Astrocyte of the spinal cord (primary cell): ENCODE results near the gene CCDC187.
A peak's percentile ranks its signal among the peaks of the same experiment; 100 is the strongest.

Experiments used
- DNase-seq: peaks from one replicate; pipeline ENCODE4 v3.0.0; 2011; ENCODE audit warnings: low read depth, low spot score
- H3K4me3 ChIP-seq: 2 replicates; pipeline ENCODE4 v1.5.1; 2011; ENCODE audit warnings: low read depth, mild to moderate bottlenecking, low read length, moderate library complexity
- in situ Hi-C: cut with HindIII; loops from 2 replicates; pipeline ENCODE4 v1.10.0; 2017; ENCODE audit warnings: low sequenced_read_pairs
- TF ChIP-seq, protein P1 (sequence below): IDR thresholded peaks from 2 replicates; pipeline ENCODE4 v1.5.1; 2012; ENCODE audit warnings: low read depth, mild to moderate bottlenecking, low read length, inconsistent platforms

CCDC187 gene

DNA sequence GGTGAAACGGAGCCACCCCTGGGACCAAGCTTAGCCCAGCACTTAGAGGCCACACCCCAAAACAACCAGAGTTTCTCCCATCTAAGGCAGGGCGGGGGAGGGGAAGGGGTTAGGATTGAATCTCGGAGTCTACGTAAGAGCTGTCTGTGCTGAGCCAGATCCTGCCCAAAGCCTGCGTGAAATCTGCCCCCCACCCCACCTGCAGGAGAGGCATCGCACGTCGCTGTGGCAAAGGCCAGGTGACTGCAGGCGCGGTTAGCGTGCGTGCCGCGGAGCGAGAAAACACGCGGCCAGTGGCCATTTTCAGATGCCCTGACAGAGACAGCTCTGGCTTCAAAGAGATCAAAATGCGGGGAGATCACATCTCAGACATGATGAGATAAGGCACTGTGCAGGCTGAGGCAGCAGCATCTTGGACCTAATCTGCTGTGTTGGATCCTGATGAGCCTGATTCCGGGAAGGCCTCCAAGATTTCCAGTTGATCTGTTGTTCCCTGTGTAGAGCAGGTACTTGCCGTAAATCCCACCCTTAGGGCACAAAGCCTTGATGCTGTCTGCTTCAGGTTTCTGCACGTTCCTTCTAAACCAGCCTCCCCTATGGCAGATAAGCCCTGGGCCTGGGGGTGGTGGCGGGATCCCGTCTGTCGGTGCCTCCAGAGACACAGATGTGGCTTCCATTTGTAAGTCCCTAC lies 55.8 kb downstream of the CCDC187 start:
- in situ Hi-C loops = no loop called here
- TF ChIP-seq, protein P1, sequence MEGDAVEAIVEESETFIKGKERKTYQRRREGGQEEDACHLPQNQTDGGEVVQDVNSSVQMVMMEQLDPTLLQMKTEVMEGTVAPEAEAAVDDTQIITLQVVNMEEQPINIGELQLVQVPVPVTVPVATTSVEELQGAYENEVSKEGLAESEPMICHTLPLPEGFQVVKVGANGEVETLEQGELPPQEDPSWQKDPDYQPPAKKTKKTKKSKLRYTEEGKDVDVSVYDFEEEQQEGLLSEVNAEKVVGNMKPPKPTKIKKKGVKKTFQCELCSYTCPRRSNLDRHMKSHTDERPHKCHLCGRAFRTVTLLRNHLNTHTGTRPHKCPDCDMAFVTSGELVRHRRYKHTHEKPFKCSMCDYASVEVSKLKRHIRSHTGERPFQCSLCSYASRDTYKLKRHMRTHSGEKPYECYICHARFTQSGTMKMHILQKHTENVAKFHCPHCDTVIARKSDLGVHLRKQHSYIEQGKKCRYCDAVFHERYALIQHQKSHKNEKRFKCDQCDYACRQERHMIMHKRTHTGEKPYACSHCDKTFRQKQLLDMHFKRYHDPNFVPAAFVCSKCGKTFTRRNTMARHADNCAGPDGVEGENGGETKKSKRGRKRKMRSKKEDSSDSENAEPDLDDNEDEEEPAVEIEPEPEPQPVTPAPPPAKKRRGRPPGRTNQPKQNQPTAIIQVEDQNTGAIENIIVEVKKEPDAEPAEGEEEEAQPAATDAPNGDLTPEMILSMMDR = no peak
- H3K4me3 ChIP-seq = no peak overlapping the region
- no peak for DNase-seq

- in situ Hi-C loops = no loop called here
- TF ChIP-seq, protein P1 = no peak
- no peak overlapping the region for H3K4me3 ChIP-seq
- no peak for DNase-seq
Observed at GRCh38 chr9:136247551-136247916, 56.4 kb downstream of the CCDC187 start.

DNA sequence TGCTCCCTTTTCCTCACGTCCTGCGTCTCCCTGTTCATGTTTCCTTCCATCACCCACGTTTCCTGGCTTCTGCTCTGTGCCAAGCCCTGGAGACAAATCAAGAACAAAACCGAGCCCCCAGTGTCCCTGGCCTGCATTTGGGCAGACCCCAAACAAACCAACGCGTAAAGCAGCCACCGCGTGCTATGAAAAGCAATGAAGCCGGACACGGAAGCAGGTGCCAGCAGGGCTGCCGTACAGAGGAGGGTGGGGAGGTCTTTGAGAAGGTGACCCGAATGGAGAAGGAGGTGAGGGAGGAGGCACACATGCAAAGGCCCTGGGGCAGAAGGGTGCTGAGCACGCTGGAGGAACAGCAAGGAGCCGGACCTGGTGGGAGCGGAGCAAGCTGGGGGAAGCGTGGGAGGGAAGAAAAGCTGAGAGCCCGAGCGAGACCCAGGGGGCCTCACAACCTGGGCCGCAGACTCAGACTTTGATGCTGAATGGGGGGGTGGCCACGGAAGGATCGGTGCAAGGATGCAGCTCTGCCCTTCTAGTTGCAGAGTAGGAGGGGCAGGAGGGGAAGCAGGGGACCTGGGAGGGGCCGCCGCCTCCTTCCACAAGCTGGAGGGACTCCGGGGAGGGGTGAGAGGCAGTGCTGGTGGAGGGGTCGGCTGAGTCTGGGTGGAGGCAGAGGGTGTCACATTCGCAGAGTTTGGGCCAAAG lies 56.9 kb downstream of the CCDC187 start:
- no peak for DNase-seq
- no peak overlapping the region for H3K4me3 ChIP-seq
- in situ Hi-C loops = no loop called here
- TF ChIP-seq, protein P1 = no peak

DNA sequence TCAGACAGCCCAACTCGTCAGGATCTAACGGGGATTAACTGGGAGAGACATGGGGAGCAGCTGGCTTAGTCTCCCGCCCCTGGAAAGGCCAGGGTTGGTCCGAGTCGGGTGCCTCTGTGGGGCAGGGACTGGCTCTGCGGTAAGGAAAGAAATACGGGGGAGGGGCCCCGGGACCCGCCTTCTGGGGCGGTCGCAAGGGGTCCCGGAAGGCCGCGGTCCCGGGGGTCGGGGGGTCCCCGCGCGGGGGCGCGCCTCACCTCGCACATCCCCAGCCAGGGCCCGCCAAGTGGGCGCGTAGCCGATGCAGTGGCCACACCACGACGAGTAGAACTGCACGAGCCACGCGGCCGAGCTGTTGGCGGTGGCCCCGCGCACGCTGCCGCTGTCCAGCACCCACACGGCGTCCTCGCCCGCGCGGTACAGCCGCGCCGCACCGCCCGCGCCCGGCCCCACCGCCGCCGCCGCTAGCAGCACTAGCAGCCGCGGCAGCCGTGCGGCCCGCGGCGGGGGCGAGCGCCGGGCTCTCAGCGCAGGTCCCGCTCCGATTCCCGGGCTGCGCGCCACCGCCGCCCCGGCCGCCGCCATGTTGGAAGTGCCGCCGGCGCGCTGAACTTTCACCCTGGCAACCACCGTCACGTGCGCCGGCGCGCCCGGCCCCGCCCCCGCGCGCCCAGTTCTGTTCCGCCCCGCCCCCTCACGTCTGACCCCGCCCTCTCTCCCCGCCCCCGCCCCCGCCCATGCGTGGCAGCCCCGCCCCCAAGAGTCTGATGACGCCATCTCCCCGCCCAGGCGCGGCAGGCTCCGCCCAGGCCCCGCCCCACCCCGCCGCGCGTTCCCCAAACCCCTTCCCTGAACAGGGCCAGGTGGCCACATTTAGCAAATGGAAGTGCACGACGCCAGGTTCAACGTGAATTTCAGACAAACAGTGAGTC lies 58.4 kb downstream of the CCDC187 start, which contains the start of gene QSOX2:
Gene QSOX2, minus strand, starts transcription at position 594 of the 932 bp plus-strand sequence. Its CDS starts 9 bp downstream, at position 585.
- peak within 1 kb of the TSS; percentile 62 for H3K4me3 ChIP-seq
- in situ Hi-C loops = no loop called here
- TF ChIP-seq, protein P1 = no peak
- peak; percentile 70 for DNase-seq

- in situ Hi-C loops = no loop called here
- H3K4me3 ChIP-seq = peak overlapping the region; percentile 62
- DNase-seq = no peak
- TF ChIP-seq, protein P1 = no peak
Observed at GRCh38 chr9:136244969-136245218, 59.0 kb downstream of the CCDC187 start.

- H3K4me3 ChIP-seq = peak overlapping the region; percentile 62
- TF ChIP-seq, protein P1 = no peak
- in situ Hi-C loops = no loop called here
- DNase-seq = no peak
Observed at GRCh38 chr9:136244122-136244968, 59.5 kb downstream of the CCDC187 start.
